Left hindlimb (tissue), 1 donor: Measurements from ENCODE around the gene LRRD1.
"Not testable (repeated sequence)": the region's sequence is repeated elsewhere in the genome, so short reads cannot be mapped to it uniquely, and the experiment has no call there.

Source experiments
- DNase-seq: peaks from one replicate; pipeline ENCODE4 v3.0.0-alpha.2; 2018

The LRRD1 gene

DNA sequence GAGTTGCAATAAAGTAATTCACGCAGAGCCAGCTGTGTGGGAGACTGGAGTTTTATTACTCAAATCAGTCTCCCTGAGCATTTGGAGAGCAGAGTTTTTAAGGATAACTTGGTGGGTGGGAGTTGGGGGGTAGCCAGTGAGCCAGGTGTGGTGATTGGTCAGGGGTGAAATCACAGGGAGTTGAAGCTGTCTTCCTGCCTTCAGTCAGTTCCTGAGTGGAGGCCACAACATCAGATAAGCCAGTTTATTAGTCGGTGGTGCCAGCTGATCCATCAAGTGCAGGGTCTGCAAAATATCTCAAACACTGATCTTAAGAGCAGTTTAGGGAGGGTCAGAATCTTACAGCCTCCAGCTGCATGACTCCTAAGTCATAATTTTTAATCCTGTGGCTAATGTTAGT lies 41.4 kb downstream of the LRRD1 start:
- DNase-seq: no peak

DNA sequence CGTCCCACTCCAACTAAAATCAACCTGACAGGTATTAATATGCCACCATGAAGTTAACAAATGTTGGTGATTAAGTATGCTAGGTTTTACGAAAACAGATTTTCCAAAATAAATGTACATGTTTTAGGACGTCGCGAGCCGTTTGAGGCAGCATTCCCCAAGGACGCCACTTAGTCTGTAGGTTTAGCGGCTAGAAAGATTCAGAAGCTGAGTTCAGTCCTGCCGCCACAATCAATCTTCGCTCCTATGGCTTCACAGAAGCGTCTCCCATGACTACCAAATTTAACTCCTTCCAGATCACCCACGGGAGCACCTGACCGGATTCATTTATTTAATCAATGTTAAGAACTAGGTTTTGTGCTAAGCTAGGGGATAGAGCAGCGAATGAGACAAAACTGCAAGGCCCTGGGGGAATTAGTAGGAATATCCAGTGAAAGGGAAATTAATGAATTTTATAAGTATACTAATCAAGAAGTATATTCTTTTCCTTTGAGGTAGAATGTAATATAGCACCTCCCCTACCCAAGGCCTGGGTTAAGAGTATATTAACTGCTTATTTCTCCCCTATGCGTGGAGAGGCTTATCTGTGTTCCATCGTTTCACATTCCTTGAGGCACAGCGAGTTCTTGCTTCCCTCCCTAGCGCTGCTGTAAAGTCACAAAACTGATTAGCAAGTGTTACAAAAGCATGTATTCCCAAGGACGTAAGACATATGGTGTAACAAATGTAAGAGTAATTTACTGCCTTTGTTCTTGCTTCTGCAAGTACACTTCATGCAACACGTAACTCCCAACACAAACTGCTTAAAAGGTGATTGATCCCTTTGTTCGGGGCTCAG lies 43.7 kb downstream of the LRRD1 start:
- DNase-seq: no peak

DNA sequence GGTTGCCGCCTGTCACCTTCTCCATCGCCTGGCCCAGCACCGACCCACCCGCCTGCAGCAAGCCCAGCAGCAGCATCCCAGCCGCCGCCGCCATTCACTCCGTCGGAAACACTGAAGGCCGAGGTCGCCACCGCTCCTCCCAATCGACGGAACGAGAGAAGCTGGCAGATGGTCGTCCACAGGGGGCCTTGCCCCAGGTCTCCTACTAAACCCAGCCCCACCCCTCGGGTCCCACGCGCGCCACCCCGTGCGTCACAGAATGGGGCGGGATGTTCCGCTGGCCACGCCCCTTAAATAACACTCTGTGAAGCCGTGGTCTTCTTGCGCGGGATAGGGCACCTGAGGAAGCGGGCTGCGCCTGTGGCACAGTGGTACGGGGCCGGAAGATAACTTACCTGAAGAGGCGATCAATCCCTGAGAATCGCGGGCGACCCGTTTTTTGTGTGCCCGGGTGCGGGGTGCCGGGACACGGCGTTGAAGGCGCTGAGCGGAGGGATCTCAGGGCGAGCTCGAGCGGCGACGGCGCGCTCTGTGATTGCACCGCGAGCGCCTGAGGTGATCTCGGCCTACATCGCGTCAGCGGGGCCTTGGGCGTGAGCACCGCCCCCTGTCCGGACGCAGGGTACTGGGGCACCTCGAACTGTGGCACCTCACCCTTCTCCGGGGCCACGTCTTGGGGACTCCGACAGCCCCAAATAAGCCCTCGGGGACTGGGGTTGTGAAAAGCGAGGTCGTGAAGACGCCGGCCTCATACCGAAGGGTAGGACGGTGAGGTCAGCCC lies 44.5 kb downstream of the LRRD1 start, which contains the start of gene CYP51A1:
TSS of gene CYP51A1 (minus strand) at position 207 of the 781 bp plus-strand sequence. CDS start at position 94, 113 bp downstream.
- DNase-seq: peak; percentile 95

- DNase-seq: peak; percentile 86
Measured at GRCh38 chr7:92133737-92134270, 45.1 kb downstream of the LRRD1 start.

DNA sequence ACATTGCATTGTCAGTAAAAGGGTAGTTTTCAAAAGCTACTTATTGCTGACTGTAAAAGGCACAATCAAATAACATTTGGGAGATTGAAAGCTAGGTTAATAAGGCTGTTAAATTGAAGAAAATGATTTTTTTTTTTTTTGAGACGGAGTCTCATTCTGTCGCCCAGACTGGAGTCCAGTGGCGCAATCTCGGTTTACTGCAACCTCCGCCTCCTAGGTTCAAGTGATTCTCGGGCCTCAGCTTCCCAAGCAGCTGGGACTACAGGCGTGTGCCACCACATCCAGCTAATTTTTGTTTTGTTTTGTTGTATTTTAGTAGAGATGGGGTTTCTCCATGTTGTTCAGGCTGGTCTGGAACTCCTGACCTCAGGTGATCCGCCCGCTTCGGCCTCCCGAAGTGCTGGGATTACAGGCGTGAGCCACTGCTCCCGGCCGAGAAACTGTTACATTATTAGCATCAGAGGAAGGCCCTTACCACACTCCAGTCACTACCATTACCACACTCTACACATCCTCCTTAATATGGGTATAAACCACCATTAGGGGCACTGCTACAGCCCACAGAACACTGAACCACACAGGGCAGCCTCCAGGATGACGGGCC lies 45.7 kb downstream of the LRRD1 start:
- no peak for DNase-seq

GRCh38 chr7:92131764-92132330 lies 47.1 kb downstream of the LRRD1 start:
- no peak for DNase-seq

GRCh38 chr7:92131093-92131492 lies 47.8 kb downstream of the LRRD1 start:
- DNase-seq: no peak

GRCh38 chr7:92121681-92122080 lies 57.3 kb downstream of the LRRD1 start:
- no peak for DNase-seq

DNA sequence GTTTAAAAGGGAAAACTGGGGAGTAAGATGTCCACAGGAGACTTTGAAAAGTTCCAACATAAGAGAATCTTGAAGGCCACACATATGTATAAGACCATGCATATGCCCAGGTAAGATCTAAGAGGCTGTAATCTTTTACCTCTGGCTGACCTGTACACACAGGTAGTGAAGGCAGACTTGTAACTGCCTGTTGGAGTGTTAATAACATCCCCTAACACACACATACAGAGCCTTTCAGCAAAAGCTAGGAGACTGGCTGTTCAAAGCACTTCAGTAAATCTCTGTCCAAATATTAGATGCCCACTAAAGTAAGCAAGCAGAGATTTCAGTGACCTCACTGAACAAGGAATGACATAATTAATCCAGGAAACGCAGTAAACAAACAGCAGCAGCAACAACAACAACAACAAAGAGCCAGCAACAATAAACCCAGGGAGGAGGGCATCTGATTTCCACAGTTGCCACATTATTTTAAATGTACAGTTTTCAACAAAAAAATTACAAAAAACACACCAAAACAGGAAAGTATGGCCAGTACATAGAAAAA lies 59.7 kb downstream of the LRRD1 start:
- DNase-seq: no peak

- DNase-seq: no peak
Measured at GRCh38 chr7:92116949-92117348, 62.0 kb downstream of the LRRD1 start.

GRCh38 chr7:92115821-92116220 lies 63.1 kb downstream of the LRRD1 start:
- no peak for DNase-seq

DNA sequence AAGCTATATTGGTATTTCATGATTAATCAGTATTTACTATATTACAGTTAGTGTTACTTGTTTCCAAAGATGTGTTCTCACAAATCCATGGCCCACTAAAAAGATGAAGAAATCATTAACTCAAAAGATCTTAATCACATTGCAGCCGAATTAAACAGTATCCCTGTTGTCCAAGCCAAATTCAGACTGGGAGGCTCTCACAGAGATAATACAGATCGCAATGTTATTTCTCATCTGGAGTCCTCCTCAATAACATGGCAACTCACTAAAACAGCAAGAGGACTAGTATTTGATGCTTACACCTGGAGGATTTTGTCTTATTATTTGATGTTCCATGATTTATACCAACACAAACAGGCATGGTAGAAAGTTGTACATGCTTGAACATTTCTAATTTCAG lies 68.1 kb downstream of the LRRD1 start:
- DNase-seq: no peak

DNA sequence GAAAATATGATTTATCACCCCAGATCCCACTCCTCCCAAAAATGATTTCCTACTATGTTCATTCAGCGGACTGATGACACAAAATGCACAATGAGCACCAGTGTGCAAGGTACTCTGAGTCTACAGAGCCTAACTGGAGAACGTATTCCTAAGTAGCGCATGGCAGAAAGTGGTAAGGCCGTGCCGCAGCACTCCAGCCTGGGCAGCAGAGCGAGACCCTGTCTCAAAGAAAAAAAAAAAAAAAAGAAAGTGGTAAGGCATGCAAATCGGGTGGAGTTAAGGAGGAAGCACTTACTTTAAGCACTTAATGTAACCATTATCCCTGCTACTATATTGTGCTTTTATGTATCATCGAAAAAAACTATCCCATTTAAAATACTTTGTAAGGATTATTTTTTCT lies 70.1 kb downstream of the LRRD1 start:
- DNase-seq: no peak

DNA sequence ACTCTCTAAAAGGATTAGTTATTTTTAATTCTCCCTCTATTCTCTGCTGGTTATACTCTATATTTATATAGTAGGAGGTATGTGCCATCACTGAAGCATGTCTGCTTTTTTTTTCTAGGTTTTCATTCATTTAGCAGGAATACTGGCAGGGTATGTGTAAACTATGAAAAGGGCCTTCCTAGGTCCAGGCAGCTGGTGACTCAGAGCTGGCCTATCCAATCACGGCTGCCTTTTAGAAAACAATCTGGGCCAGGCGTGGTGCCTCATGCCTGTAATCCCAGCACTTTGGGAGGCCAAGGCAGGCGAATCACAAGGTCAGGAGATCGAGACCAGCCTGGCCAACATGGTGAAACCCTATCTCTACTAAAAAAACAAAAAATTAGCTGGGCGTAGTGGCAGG lies 76.1 kb downstream of the LRRD1 start:
- DNase-seq: not testable (repeated sequence)

GRCh38 chr7:92100534-92100933 lies 78.4 kb downstream of the LRRD1 start:
- DNase-seq: no peak

GRCh38 chr7:92095380-92095779 lies 83.6 kb downstream of the LRRD1 start:
- DNase-seq: no peak
